Neural crest cell (in vitro differentiated cells): ENCODE measurements around the gene EMC9. TPM values are rescaled to one million over a fixed set of nuclear protein-coding genes. Genes with fewer than 3 reads are reported as not detected.

Source experiments
- DNase-seq: peaks from one replicate; pipeline ENCODE4 v3.0.0; 2021; ENCODE audit warnings: low read depth, mixed read lengths, low spot score
- H3K27ac Mint-ChIP-seq: one replicate; pipeline ENCODE4 v1.8.0; 2021; ENCODE audit warnings: mild to moderate bottlenecking, mixed read lengths; ENCODE audit not compliant: unreplicated experiment
- H3K27me3 Mint-ChIP-seq: 2 replicates; pipeline ENCODE4 v1.8.0; 2021; ENCODE audit warnings: low read depth, mild to moderate bottlenecking, mixed read lengths
- H3K36me3 Mint-ChIP-seq: 2 replicates; pipeline ENCODE4 v1.8.0; 2021; ENCODE audit warnings: low read depth, mild to moderate bottlenecking, mixed read lengths
- H3K4me1 Mint-ChIP-seq: 2 replicates; pipeline ENCODE4 v1.8.0; 2021; ENCODE audit warnings: mixed read lengths
- H3K4me3 Mint-ChIP-seq: one replicate; pipeline ENCODE4 v1.8.0; 2021; ENCODE audit warnings: mild to moderate bottlenecking, mixed read lengths
- H3K9me3 Mint-ChIP-seq: 2 replicates; pipeline ENCODE4 v1.8.0; 2021; ENCODE audit warnings: mixed read lengths
- CTCF ChIP-seq: fragments of 200-600 bp; sonication (generic); conservative IDR thresholded peaks from 2 replicates; pipeline ENCODE4 v1.5.0; 2021; ENCODE audit warnings: antibody characterized with exemption, mild to moderate bottlenecking
- total RNA-seq: library from RNA; stranded (reverse); gene quantifications from 2 replicates; pipeline ENCODE4 v1.2.1, GENCODE V29; 2021

The EMC9 gene
- total RNA-seq, 1 donor from 2014 or later = 28.3 TPM

- Mint-ChIP-seq H3K27ac (peak overlapping the region; percentile 86), H3K36me3 (no peaks in the 10 kb centered on the region), H3K9me3 (no peaks in the 10 kb centered on the region), H3K27me3 (no peaks in the 10 kb centered on the region), H3K4me1 (peaks cover 30% of the 10 kb centered on the region), H3K4me3 (peak overlapping the region; percentile 94)
- TF ChIP-seq CTCF = no peak
- DNase-seq = no peak
Measured at GRCh38 chr14:24095271-24096068, 45.9 kb downstream of the EMC9 start.

- Mint-ChIP-seq H3K9me3 (no peaks in the 10 kb centered on the region), H3K36me3 (no peaks in the 10 kb centered on the region), H3K27ac (peak overlapping the region; percentile 86), H3K4me3 (peak overlapping the region; percentile 94), H3K27me3 (no peaks in the 10 kb centered on the region), H3K4me1 (peaks cover 34% of the 10 kb centered on the region)
- DNase-seq = no peak
- TF ChIP-seq CTCF = no peak
Measured at GRCh38 chr14:24094841-24095270, 46.5 kb downstream of the EMC9 start.

GRCh38 chr14:24093901-24094840 is 47.2 kb downstream of the EMC9 start, which contains the start of gene PCK2:
Gene PCK2 (plus strand): TSS chr14:24094311. CDS start chr14:24094406, 95 bp downstream.
- TF ChIP-seq CTCF = no peak
- no peaks in the 10 kb centered on the region for H3K36me3 Mint-ChIP-seq
- H3K27me3 Mint-ChIP-seq = no peaks in the 10 kb centered on the region
- H3K9me3 Mint-ChIP-seq = no peaks in the 10 kb centered on the region
- peak; percentile 71 for DNase-seq
- H3K4me1 Mint-ChIP-seq = peaks cover 38% of the 10 kb centered on the region
- H3K4me3 Mint-ChIP-seq = peak within 1 kb of the TSS; percentile 94
- H3K27ac Mint-ChIP-seq = peak within 1 kb of the TSS; percentile 93

GRCh38 chr14:24093207-24093900 is 48.0 kb downstream of the EMC9 start:
- no peak for DNase-seq
- H3K4me3 Mint-ChIP-seq = peak overlapping the region; percentile 94
- no peaks in the 10 kb centered on the region for H3K9me3 Mint-ChIP-seq
- TF ChIP-seq CTCF = no peak
- H3K4me1 Mint-ChIP-seq = peaks cover 38% of the 10 kb centered on the region
- no peaks in the 10 kb centered on the region for H3K36me3 Mint-ChIP-seq
- peak overlapping the region; percentile 93 for H3K27ac Mint-ChIP-seq
- no peaks in the 10 kb centered on the region for H3K27me3 Mint-ChIP-seq
